HG03175 (cell line): ENCODE data around the gene GMDS.

Source experiments
- ATAC-seq: cut with Tn5 transposase; IDR thresholded peaks from one replicate; pipeline ENCODE4 v1.9.1; 2021; ENCODE audit warnings: mild to moderate bottlenecking, moderate library complexity; ENCODE audit not compliant: unreplicated experiment

Gene GMDS

DNA sequence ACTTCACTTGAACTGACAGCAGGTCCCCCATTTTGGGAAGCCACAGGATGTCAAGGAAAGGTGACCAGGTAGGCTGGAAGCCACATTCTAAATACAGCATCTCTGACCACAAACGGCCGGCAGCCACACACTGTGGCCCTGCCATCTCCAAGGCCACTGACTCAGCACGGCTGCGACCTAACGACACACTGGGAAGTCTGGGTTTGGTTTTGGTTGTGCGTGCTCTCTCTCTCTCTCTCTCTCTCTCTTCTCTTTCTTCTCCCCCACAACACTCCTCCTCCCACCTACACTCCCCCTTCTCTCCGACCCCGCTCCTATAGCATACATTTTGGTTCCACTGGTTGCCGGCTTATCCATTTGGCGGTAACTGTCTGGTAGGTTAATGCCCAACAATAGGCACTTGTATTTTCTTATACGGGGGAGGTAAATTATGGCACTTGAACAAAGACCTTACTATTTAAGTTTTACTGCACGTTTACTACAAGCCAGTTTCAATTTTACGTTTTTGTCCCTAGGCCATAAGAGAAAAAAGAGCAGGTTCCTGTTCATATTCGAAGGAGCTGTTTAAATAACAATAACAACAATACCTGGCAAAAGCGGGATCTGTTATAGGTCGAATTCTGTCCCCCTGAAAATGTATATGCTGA, 103.6 kb downstream of the GMDS start:
- ATAC-seq, result no peak

DNA sequence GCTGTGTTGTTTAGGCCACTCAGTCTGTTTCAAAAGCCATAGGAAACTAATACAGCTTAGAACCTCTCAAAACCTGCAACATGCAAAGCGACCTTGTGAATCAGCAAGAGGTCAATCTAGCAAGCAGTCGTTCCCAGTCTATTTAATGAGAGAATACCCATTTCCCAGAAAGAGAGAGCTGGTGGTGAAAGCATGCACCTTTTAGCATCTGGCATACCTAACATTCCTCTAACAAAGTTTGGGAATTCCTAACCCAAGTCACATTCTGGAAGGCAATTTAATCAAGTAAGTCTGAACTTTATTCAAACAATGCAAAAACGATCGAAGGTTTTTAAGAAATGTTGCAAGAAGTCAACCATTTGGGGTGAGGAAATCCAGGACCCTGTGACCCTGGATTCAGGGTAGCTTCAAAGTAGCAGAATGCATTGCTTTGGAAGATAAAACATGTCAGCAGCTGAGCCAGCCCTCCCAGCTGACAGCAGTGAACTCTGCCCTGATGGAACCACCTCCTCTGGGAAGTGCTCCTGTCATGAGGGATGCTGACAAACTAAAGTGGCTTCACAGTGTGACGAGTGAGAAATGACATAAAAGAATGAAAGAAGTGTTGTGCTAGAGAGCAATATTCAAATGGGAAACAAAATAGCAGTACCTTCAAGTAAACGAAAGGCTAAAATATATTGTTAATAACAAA, 104.8 kb downstream of the GMDS start:
- ATAC-seq, result no peak

DNA sequence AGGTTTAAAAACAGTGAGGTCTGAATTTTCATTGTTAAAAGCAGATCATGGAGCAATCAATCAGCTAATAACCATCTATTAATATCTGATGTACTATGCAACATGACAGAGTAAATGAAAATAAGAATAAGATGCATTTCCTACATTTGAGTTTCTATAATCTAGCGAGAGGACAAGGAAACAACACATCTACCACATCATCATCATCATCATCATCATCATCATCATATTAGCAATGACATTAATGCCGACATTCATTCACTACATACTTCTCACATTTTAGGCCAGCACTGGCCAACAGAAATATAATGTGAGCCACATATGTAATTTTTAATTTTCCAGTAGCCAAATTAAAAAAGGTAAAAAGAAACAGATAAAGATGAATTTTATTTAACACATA, 110.0 kb downstream of the GMDS start:
- ATAC-seq, result no peak

DNA sequence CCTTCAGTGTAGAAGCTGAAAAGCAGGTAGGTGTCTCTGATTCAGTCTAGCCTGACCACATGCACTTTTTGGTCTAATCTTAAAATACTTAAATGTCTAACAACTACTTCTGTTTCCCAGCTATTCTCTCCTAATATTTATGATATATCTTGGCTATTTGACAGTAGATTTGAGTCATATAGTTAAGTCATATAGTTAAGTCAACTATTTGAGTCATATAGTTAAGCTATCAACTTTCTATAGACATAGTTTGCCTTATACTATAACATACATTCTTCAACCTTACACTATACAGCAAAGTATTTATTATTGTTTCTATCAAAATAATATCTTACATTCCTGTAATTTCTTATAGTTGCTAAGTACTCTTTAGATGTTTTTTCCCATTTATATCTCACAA, 110.9 kb downstream of the GMDS start:
- no peak for ATAC-seq

DNA sequence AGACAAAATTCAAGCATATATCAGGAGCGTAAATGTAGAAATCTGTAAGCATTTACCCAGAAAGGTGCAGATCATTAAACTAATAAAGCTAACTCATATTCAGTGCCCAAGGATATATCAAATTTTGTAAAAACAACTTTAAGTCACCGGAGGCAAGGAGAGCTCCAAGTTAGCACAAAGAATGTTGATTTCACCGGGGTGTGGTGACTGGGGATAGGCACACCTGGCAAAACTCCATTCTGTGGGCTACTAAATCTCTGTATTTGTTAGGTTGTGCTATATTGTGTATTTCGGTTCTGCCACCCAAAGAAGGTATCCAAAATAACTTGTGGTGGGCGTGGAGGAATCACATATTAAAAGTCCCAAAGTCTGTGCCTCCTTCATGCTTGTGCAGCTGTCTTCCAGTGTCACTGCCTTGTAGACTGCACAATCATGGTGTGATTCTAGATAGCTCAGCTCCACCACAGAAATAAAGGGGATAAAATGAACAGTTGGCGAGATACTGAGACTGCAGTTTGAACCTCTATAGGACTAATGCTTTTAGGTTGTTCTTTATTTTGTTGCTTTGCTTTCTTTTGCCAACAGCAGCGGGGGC, 111.6 kb downstream of the GMDS start:
- no peak for ATAC-seq

DNA sequence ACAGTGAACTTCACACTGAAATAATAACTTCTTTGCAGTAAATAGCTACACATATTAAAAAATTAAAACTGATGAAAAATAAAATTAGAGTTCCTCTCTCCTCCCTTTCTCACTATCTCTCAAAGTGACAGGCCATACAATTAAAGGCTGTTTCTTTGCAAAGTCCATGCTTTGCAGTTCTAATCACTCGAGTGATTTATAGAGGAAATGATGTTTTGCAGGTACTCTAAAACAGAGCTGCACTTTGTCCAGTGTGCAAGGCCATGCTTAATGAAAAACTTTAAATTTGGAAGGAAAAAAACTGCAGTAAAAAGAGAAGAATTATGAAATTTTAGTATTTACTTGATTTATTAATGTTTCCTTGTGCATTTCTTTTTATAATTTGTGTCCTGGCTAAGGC, 112.5 kb downstream of the GMDS start:
- ATAC-seq, result no peak

DNA sequence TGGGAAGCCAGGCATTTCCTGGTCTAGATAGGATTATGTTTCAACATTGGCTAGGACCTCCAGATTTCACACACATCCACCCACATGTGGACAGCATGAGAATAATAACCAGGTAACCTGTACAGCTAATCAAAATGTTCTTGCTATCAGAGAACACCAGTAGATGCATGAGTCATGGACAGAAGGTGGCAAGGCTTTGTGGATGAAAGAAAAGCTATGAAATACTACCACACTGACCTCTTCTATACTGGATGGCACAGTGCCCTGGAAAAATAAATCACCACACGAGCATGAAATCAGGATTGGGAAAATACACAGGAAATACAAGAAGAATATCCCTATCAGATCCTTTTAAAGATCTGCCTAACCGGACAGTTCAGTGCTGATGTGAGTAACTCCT, 113.0 kb downstream of the GMDS start:
- no peak for ATAC-seq

DNA sequence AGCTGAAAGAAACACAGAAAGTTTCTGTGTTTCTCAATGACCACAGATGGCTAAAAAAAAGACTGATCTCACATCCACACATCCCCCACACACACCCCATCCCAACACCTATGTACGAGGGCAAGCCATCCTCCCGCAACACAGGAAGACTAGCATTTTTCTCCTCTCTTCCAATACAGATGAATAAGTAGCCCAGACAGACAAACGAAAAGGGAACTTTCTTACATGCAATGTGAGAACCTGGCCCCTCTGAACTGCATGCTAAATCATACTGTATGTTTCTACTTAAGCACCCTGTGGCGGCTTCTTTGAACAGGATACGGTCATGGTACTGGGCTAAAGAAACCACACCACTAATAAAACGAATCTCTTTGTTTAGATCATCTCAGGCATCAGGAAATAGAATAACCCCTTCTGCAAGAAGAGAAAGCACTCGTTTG, 116.2 kb downstream of the GMDS start:
- peak; percentile 49 for ATAC-seq

DNA sequence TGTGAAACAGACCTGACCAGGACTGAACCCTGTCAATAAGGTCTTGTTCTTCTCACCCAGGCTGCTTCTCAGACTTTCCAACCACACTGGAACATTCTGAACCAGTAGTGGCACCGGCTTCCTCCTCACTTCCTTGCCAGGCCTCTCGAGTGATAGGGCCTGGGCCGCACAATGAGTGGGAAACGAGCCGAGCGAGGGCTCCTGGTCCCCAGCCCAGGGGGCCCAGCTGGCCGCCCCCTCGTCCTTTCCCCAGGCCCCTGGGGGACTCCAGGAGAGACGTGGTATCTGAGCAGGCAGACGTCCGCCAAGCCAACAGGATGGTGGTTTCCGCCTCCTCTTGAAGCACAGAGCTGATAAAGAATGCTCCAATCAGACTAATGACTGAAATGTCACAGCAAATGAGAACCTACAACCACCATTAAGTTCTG, 117.9 kb downstream of the GMDS start:
- peak; percentile 70 for ATAC-seq

DNA sequence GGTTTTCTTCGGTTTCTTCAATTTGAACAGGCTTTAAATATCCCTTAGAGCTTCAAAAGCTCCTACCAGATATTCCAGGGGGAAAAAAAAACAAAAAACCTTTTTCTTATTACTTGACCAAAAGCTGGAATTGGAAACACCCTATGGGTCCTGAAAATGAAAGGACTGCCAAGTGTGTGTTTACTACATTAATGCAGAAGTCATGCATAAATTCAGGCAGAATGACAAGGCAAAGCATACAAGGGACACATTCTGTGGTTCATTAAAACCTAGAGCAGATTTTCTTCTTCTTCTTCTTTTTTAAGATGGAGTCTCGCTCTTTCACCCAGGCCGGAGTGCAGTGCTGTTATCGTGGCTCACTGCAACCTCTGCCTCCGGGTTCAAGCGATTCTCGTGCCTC, 119.1 kb downstream of the GMDS start:
- no peak for ATAC-seq

DNA sequence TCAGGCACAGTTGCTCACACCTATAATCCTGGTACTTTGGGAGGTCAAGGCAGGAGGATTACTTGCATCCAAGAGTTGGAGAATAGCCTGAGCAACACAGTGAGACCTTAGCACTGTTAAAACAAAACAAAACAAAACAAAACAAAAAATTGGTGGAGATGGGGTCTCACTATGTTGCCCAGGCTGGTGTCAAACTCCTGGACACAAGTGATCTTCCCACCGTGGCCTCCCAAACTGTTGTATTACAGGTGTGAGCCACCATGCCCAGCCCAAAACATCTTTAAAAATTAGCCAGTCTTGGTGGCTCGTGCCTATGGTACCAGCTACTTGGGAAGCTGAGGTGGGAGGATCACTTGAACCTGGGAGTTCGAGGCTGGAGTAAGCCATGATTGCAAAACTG, 120.2 kb downstream of the GMDS start:
- ATAC-seq, result no peak

DNA sequence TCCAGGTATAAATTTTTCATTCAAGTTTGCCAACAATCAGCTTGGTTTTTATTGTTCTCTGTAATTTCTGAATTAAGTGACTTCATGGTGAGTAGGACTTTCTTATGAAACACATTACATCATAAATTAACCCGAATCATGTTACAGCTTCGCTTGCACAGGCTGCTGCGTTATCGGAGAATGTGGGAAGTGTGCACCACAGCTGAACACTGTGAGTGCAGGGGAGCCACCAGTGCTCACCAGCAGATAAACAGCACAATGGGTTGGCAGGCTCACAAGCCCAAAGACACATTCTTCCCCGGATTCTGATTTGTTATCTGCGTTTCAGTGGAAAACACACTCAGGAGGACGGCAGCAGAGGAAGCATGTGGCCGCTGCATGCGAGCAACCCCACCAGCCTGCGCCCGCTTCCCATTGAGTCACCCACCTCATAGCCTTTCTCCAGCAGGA, 121.1 kb downstream of the GMDS start:
- no peak for ATAC-seq

DNA sequence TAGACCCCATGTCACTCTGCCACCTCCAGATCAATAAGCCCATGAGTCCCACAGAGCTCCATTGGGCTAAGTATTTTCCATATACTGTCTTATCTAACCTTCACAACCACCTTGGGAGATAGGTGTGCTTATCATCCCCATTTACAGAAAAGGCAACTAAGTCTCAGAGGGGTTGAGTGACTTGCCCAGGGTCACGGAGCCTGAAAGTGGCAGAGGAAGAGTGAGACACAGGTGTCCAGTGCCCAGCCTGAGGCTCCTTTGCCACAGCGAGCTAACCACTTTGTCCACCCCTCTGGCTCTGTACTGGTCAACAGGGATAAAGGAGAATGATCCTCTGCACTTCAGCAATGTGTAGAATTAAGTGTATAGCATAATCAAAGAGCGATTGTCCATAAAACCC, 124.5 kb downstream of the GMDS start:
- no peak for ATAC-seq

DNA sequence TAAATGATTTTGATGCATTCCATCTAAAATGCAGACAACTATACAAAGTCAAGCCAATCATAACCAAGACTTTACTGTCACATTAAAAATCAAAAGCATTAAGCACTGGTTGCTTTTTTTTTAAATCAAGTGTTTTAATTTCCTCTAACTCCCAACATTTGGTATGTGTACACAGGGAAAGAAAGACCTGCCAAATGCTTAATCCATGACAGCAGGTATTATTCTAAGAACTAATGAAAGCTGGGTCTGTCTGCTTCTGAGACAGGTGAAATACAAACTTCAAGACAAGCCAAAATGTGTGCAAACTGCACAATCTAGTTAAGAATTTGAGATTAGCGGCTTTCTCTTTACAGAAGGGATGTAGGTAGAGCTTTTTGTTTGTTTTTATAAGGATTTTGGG, 126.1 kb downstream of the GMDS start:
- ATAC-seq, result no peak

DNA sequence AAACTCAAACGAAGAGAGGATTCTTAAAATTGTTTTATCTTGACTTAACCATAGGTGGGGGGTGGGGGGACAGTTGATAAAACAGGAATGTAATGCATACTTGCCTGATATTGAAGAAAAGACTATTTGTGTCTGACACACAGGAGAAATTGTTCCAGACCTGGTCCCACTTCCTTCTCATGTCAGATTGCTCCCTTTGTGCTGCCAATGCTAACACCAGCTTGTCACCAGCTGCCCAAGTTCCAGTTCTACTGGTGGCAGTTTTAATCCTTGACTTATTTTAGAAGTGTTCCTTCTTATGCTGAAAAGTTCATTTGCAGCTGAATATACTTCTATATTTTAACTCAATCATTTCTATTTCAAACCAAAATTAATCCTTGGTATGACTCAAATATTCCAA, 127.3 kb downstream of the GMDS start:
- no peak for ATAC-seq

DNA sequence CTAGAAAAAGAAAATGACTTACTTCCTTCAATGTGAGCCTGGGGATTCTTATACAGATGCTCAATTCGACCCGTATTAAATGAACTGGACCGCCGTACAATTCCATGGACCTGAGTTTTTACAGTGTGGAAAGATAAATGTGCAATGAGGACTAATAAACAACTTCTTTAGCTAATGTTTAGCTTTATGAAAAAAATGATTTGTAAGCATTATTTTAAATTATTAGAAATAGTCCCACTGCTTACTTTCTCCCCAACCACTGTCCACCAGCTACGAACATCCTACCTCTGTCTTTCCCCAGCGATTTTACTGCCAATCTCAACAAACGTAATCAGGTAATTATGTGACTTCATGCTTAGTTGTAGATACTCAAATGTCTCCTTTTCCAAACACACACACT, 128.0 kb downstream of the GMDS start:
- ATAC-seq, result no peak

DNA sequence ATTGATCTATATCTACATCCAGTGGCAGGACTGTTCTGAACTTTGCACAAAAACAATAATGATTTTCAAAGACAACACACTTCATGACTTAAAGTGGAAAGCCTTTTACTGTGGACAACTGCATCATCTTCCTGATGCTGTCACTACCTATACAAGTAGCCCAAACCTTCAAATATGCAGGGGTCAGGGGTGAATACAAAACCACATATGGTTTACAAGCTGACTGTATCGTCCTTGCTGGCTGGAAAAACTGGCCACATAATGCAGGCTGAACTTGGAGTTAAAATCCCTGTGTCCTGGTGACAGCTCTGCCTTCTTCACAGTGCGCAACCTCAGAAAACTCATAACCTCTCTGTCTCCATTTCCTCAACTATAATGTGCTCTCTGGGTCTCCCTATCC, 128.9 kb downstream of the GMDS start:
- ATAC-seq, result no peak

DNA sequence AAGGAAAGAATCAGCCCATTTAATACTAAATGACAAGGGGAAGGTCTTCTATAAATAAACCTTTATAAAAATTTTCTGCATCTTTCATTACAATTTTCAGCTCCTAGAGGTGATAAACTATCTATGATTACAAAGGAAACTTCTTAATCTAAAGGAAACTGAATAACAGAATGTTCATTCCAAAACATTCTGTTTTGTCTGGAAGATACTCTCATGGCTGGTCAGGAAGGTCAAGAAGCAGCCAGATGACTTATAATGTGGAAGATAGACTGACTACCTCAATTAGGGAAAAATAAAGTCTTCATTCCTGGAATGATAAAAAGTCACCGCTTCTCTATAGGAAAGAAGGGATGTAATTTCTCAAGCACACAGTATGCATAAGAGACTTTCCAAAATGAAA, 131.3 kb downstream of the GMDS start:
- ATAC-seq, result no peak

DNA sequence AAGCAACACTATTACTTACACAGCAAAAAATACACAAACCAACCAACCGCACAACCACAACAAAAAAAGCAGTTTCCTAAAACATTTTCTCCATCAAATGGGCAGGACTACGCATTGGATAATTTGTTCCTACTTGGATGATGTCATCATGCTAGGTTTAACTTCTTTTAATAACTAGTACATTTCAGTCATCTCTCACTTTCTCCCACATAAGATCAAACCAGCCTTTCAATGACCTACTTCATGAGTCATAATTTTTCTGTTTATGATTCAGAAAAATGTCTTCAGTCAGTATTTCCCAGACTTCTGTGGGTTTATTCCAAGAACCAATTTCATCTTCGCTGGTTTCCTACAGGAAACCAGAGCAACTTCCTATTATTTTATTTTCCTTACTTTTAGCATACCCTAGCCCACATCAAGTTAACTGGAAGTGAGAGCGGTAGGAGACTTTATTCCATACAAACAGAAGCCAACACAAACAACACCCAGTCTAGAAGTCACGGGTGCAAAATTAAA, 134.2 kb downstream of the GMDS start:
- ATAC-seq, result peak; percentile 66

DNA sequence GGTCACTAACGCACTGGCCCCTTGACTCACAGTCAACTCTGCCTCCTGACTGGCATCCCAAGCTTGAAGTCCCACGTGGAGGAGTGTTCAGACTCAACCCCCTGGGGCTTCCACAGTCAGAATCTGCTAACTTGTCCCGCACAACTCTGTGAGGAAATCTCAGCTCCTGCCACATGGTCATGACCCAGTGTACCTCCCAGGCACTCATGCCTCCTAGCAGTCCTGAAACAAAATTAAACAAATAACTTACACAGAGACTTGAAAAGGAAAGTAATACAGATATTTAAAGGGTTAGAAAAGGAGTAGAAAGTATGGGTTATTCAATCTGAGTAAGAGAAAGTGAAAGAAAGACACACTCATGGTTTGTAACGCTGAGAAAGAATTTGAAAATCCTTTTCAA, 134.9 kb downstream of the GMDS start:
- peak; percentile 53 for ATAC-seq

DNA sequence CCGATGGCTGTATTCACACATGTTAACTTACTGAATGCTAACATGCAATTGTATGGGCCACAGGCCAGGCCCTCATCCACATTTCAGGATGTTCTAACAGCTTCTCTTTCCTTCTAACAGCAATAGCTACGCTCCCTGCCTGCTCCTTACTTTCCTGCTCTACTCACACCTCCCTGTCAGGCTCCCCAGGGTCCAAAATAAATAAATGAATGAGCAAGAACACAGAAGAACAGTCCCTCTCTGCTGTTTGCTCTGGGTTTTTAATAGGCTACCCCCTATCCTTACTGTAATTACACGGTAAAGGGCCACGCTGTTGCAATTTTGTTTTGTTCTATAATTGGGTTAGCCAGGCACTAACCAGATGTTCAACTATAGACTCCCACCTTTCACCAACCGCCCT, 135.6 kb downstream of the GMDS start:
- ATAC-seq, result no peak

DNA sequence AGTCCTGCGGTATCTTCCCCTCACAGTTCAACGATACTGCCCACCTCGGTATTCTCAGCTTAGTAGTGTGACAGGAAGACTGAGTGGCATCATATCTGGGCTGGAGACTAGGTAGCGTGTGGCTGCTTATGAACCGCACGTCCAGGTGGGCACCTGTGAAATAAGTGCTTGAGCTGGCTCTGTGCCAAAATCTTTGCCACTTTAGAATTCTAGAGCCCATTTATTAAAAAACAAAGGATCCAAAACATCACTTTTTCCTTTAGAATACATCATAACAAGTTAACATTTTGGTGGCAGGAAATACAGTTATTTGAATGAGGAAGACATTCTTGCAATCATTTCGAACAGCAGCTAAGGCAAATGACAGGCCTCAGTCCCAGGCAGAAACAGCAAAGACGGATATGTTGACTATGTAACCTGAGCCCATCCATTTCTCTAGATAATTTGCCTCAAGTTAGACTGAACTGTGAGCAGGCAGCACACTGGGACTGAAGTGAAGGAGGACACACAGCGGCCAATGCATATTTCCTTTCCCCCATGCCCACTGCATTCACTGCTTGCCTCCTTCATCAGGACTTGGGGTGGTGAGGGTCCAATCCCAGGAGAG, 136.6 kb downstream of the GMDS start:
- no peak for ATAC-seq
